Right lobe of liver (tissue), 6 donors: Measurements from ENCODE around the gene UNC119B. TPM values are rescaled to one million over a fixed set of nuclear protein-coding genes. Genes with fewer than 3 reads are reported as not detected.
A peak's percentile ranks its signal among the peaks of the same experiment; 100 is the strongest.

Source experiments
- ATAC-seq, 4 donors: fragments of 200-7000 bp; cut with Tn5 transposase; one replicate each; pipeline ENCODE4 v1.9.1; 2020; ENCODE audit warnings: mild to moderate bottlenecking in 4 of 4, moderate library complexity in 4 of 4
- DNase-seq, 3 donors: peaks; one replicate each; pipeline ENCODE4 v3.0.0-alpha.2; 2020
- H3K27ac ChIP-seq, 3 donors: fragments of 200-600 bp; one replicate each; pipeline ENCODE4 v1.8.0; 2022
- H3K27me3 ChIP-seq, 2 donors: fragments of 200-600 bp; one replicate each; pipeline ENCODE4 v1.8.0; 2022
- H3K36me3 ChIP-seq, 4 donors: fragments of 200-600 bp; sonication (generic) in 1 of 4; one replicate each; pipeline versions ENCODE4 v1.5.1 to v1.8.0; 2017 to 2022; ENCODE audit warnings: control low read depth in 1 of 4
- H3K4me1 ChIP-seq, 4 donors: fragments of 200-600 bp; sonication (generic) in 1 of 4; one replicate each; pipeline versions ENCODE4 v1.5.1 to v1.8.0; 2017 to 2022; ENCODE audit warnings: control low read depth in 1 of 4
- H3K4me3 ChIP-seq, 3 donors: fragments of 200-600 bp; one replicate each; pipeline ENCODE4 v1.8.0; 2022
- H3K9me3 ChIP-seq, 4 donors: fragments of 200-600 bp; sonication (generic) in 1 of 4; one replicate each; pipeline versions ENCODE4 v1.5.1 to v1.8.0; 2017 to 2022; ENCODE audit warnings: control low read depth in 1 of 4
- CTCF ChIP-seq, 4 donors: fragments of 200-600 bp in 3 of 4; fragments of 450-650 bp in 1 of 4; IDR thresholded peaks; one replicate each; pipeline versions ENCODE4 v1.5.1 to v1.8.0; 2016 to 2022; ENCODE audit warnings: antibody characterized with exemption in 4 of 4, mild to moderate bottlenecking in 2 of 4
- POLR2A ChIP-seq: fragments of 450-650 bp; IDR thresholded peaks from one replicate; pipeline ENCODE4 v1.6.1; 2017; ENCODE audit warnings: antibody characterized with exemption, mild to moderate bottlenecking
- WGBS: methylation state at CpG from one replicate; pipeline ENCODE4 v1.1.6; 2018; ENCODE audit warnings: low coverage, low lambda C conversion rate; ENCODE audit not compliant: insufficient coverage; ENCODE audit errors: missing lambda C conversion rate; 5-methylcytosine and 5-hydroxymethylcytosine counted together
- intact Hi-C, 2 donors: fragments of 100-400 bp; cut with DNase I; formaldehyde crosslinking; loops; one replicate each; pipeline versions ENCODE4 v1.11.2 to v1.14.1; 2022
- total RNA-seq, 6 experiments: library from RNA; depleted of rRNA in 2 of 6; stranded (reverse); fragments of >200 nt in 2 of 6; fragmentation: NEBNext Ultra II Directional in 3 of 6; extraction: Animal tissue kit (Norgen Biotek cat#: 25700) in 3 of 6; gene quantifications; one replicate each; pipeline versions ENCODE4 v1.1.0 to v1.2.4, GENCODE V29; 2016 to 2023
- donor health status: DM: no; HTN: yes; CAD: no.
- donor health status: DM: no; HTN: no; CAD: no.
- donor health status: DM: no; HTN: no; CAD: no.
- donor health status: DM: no; HTN: yes; CAD: no.
- donor health status: DM: no; HTN: yes; CAD: no.

The UNC119B gene
- total RNA-seq, 6 experiments from 2014 or later = 4.7 to 10.2 (median 6.6) TPM

- Histone ChIP-seq H3K27me3 (no peaks in the 10 kb centered on the region), H3K4me1 (no peaks in the 10 kb centered on the region), H3K27ac (no peak overlapping the region), H3K9me3 (no peaks in the 10 kb centered on the region), H3K4me3 (no peak overlapping the region), H3K36me3 (no peaks in the 10 kb centered on the region)
- TF ChIP-seq CTCF (IDR thresholded peaks at IDR 0.05) (no peak), POLR2A (no peak)
- DNase-seq = no peak
- intact Hi-C loops = no loop called here
- WGBS = 76% methylated on average over 3 of the region's 7 CpGs
- ATAC-seq = peak; percentile 38 to 75 (median 61)
Measured at GRCh38 chr12:120748242-120748641, 38.0 kb downstream of the UNC119B start.

- DNase-seq = no peak
- H3K4me3 ChIP-seq = no peak overlapping the region
- WGBS = 55% methylated on average over 4 of the region's 5 CpGs
- no peaks in the 10 kb centered on the region for H3K4me1 ChIP-seq
- intact Hi-C loops = no loop called here
- no peaks in the 10 kb centered on the region for H3K36me3 ChIP-seq
- TF ChIP-seq CTCF (IDR thresholded peaks at IDR 0.05) = no peak
- TF ChIP-seq POLR2A = no peak
- H3K9me3 ChIP-seq = no peaks in the 10 kb centered on the region
- H3K27me3 ChIP-seq = no peaks in the 10 kb centered on the region
- peak; percentile 47 to 78 (median 55) for ATAC-seq
- H3K27ac ChIP-seq = no peak overlapping the region
Measured at GRCh38 chr12:120749256-120749655, 39.0 kb downstream of the UNC119B start.

- Histone ChIP-seq H3K36me3 (no peaks in the 10 kb centered on the region), H3K4me1 (no peaks in the 10 kb centered on the region), H3K27me3 (no peaks in the 10 kb centered on the region), H3K27ac (no peak overlapping the region), H3K9me3 (peaks cover 0 to 4% (median 0%) of the 10 kb centered on the region in 4 donors), H3K4me3 (no peak overlapping the region)
- DNase-seq = no peak
- 84% methylated on average over 4 of the region's 5 CpGs for WGBS
- intact Hi-C loops = no loop called here
- TF ChIP-seq POLR2A (no peak), CTCF (IDR thresholded peaks at IDR 0.05) (no peak)
- ATAC-seq = no peak
Measured at GRCh38 chr12:120750806-120751205, 40.5 kb downstream of the UNC119B start.

- ATAC-seq (no peak), DNase-seq (no peak)
- H3K27ac ChIP-seq = no peak overlapping the region
- 94% methylated on average over 5 of the region's 9 CpGs for WGBS
- TF ChIP-seq POLR2A = no peak
- TF ChIP-seq CTCF (IDR thresholded peaks at IDR 0.05) = no peak
- H3K4me1 ChIP-seq = no peaks in the 10 kb centered on the region
- no peak overlapping the region for H3K4me3 ChIP-seq
- H3K9me3 ChIP-seq = peaks cover 0 to 4% (median 0%) of the 10 kb centered on the region in 4 donors
- H3K27me3 ChIP-seq = no peaks in the 10 kb centered on the region
- intact Hi-C loops = no loop called here
- no peaks in the 10 kb centered on the region for H3K36me3 ChIP-seq
Measured at GRCh38 chr12:120751389-120751788, 41.1 kb downstream of the UNC119B start.

GRCh38 chr12:120754792-120755191 lies 44.5 kb downstream of the UNC119B start:
- intact Hi-C loops = no loop called here
- H3K27ac ChIP-seq = no peak overlapping the region
- no peaks in the 10 kb centered on the region for H3K4me1 ChIP-seq
- peaks cover 0 to 4% (median 0%) of the 10 kb centered on the region in 4 donors for H3K9me3 ChIP-seq
- no peak overlapping the region for H3K4me3 ChIP-seq
- ATAC-seq (no peak), DNase-seq (no peak)
- no peak for TF ChIP-seq POLR2A
- no peak for TF ChIP-seq CTCF (IDR thresholded peaks at IDR 0.05)
- no peaks in the 10 kb centered on the region for H3K36me3 ChIP-seq
- H3K27me3 ChIP-seq = no peaks in the 10 kb centered on the region
